ENCODE results near the gene COA1. TPM values are rescaled to one million over a fixed set of nuclear protein-coding genes. Genes with fewer than 3 reads are reported as not detected.
"Not testable (repeated sequence)": the region's sequence is repeated elsewhere in the genome, so short reads cannot be mapped to it uniquely, and the experiment has no call there.

COA1 gene
- total RNA-seq, 1 donor from 2014 or later = 88.6 TPM

GRCh38 chr7:43619213-43620012 is 109.9 kb downstream of the COA1 start:
- H3K4me1 Mint-ChIP-seq (ENCODE audit: low read depth) = peaks cover 48% of the 10 kb centered on the region
- H3K36me3 Mint-ChIP-seq (ENCODE audit: low read depth) = peaks cover 35% of the 10 kb centered on the region

GRCh38 chr7:43618073-43618472 is 111.2 kb downstream of the COA1 start:
- no peak for DNase-seq (ENCODE audit: low spot score)
- Mint-ChIP-seq H3K4me3 (no peak overlapping the region), H3K27me3 (ENCODE audit: insufficient read depth) (no peaks in the 10 kb centered on the region), H3K36me3 (ENCODE audit: low read depth) (peaks cover 36% of the 10 kb centered on the region), H3K27ac (no peak overlapping the region), H3K4me1 (ENCODE audit: low read depth) (peaks cover 46% of the 10 kb centered on the region), H3K9me3 (no peaks in the 10 kb centered on the region)
- intact Hi-C loops (cut with micrococcal nuclease) = no loop called here

More at GRCh38 chr7:43619213-43620012, 109.9 kb downstream of the COA1 start:
- H3K27me3 Mint-ChIP-seq (ENCODE audit: insufficient read depth) = no peaks in the 10 kb centered on the region
- no peak overlapping the region for H3K27ac Mint-ChIP-seq
- H3K4me3 Mint-ChIP-seq = no peak overlapping the region
- H3K9me3 Mint-ChIP-seq = no peaks in the 10 kb centered on the region
- no peak for DNase-seq (ENCODE audit: low spot score)
- intact Hi-C loops (cut with micrococcal nuclease) = no loop called here

- no peaks in the 10 kb centered on the region for H3K9me3 Mint-ChIP-seq
- DNase-seq (ENCODE audit: low spot score) = no peak
- H3K4me3 Mint-ChIP-seq = no peak overlapping the region
- H3K27me3 Mint-ChIP-seq (ENCODE audit: insufficient read depth) = no peaks in the 10 kb centered on the region
- H3K36me3 Mint-ChIP-seq (ENCODE audit: low read depth) = peaks cover 37% of the 10 kb centered on the region
- intact Hi-C loops (cut with micrococcal nuclease) = no loop called here
- H3K27ac Mint-ChIP-seq = no peak overlapping the region
- H3K4me1 Mint-ChIP-seq (ENCODE audit: low read depth) = peaks cover 46% of the 10 kb centered on the region
Measured at GRCh38 chr7:43616977-43617376, 112.3 kb downstream of the COA1 start.

- intact Hi-C loops (cut with micrococcal nuclease) = no loop called here
- H3K27me3 Mint-ChIP-seq (ENCODE audit: insufficient read depth) = no peaks in the 10 kb centered on the region
- peaks cover 38% of the 10 kb centered on the region for H3K36me3 Mint-ChIP-seq (ENCODE audit: low read depth)
- no peak for DNase-seq (ENCODE audit: low spot score)
- peaks cover 43% of the 10 kb centered on the region for H3K4me1 Mint-ChIP-seq (ENCODE audit: low read depth)
- no peak overlapping the region for H3K4me3 Mint-ChIP-seq
- no peaks in the 10 kb centered on the region for H3K9me3 Mint-ChIP-seq
- peak overlapping the region; percentile 10 for H3K27ac Mint-ChIP-seq
Measured at GRCh38 chr7:43615558-43616145, 113.7 kb downstream of the COA1 start.

GRCh38 chr7:43612599-43613589 is 116.4 kb downstream of the COA1 start:
- Mint-ChIP-seq H3K36me3 (ENCODE audit: low read depth) (peaks cover 55% of the 10 kb centered on the region), H3K9me3 (no peaks in the 10 kb centered on the region), H3K4me1 (ENCODE audit: low read depth) (peaks cover 58% of the 10 kb centered on the region), H3K27ac (peak overlapping the region; percentile 77), H3K27me3 (ENCODE audit: insufficient read depth) (no peaks in the 10 kb centered on the region), H3K4me3 (peak overlapping the region; percentile 8)
- intact Hi-C loops (cut with micrococcal nuclease) = loop anchor here (1.0 to 2.0 kb wide), 5 partner anchors 9 to 35 kb away; no protein-coding TSS in a partner anchor
- no peak for DNase-seq (ENCODE audit: low spot score)

- Mint-ChIP-seq H3K27ac (peak overlapping the region; percentile 52), H3K9me3 (no peaks in the 10 kb centered on the region), H3K4me3 (peak overlapping the region; percentile 37), H3K4me1 (ENCODE audit: low read depth) (peaks cover 58% of the 10 kb centered on the region), H3K36me3 (ENCODE audit: low read depth) (peaks cover 55% of the 10 kb centered on the region), H3K27me3 (ENCODE audit: insufficient read depth) (no peaks in the 10 kb centered on the region)
- DNase-seq (ENCODE audit: low spot score) = no peak
- intact Hi-C loops (cut with micrococcal nuclease) = loop anchor here (2.0 kb wide), 1 partner anchor 19 kb away; no protein-coding TSS in a partner anchor
Measured at GRCh38 chr7:43612128-43612527, 117.2 kb downstream of the COA1 start.

- Mint-ChIP-seq H3K4me1 (ENCODE audit: low read depth) (peaks cover 63% of the 10 kb centered on the region), H3K4me3 (no peak overlapping the region), H3K27me3 (ENCODE audit: insufficient read depth) (no peaks in the 10 kb centered on the region), H3K36me3 (ENCODE audit: low read depth) (peaks cover 53% of the 10 kb centered on the region), H3K27ac (peak overlapping the region; percentile 55), H3K9me3 (no peaks in the 10 kb centered on the region)
- DNase-seq (ENCODE audit: low spot score) = no peak
- intact Hi-C loops (cut with micrococcal nuclease) = no loop called here
Measured at GRCh38 chr7:43609097-43609496, 120.2 kb downstream of the COA1 start.

GRCh38 chr7:43604251-43604650 is 125.1 kb downstream of the COA1 start:
- DNase-seq (ENCODE audit: low spot score) = no peak
- Mint-ChIP-seq H3K36me3 (ENCODE audit: low read depth) (peaks cover 35% of the 10 kb centered on the region), H3K4me1 (ENCODE audit: low read depth) (peaks cover 48% of the 10 kb centered on the region), H3K27ac (no peak overlapping the region), H3K9me3 (no peaks in the 10 kb centered on the region), H3K27me3 (ENCODE audit: insufficient read depth) (no peaks in the 10 kb centered on the region), H3K4me3 (no peak overlapping the region)
- intact Hi-C loops (cut with micrococcal nuclease) = no loop called here

- intact Hi-C loops (cut with micrococcal nuclease) = no loop called here
- Mint-ChIP-seq H3K9me3 (no peaks in the 10 kb centered on the region), H3K36me3 (ENCODE audit: low read depth) (peaks cover 31% of the 10 kb centered on the region), H3K4me3 (no peak overlapping the region), H3K27ac (no peak overlapping the region), H3K27me3 (ENCODE audit: insufficient read depth) (no peaks in the 10 kb centered on the region), H3K4me1 (ENCODE audit: low read depth) (peaks cover 44% of the 10 kb centered on the region)
- DNase-seq (ENCODE audit: low spot score) = no peak
Measured at GRCh38 chr7:43602256-43602655, 127.1 kb downstream of the COA1 start.

GRCh38 chr7:43600056-43600455 is 129.3 kb downstream of the COA1 start:
- no peak for DNase-seq (ENCODE audit: low spot score)
- no peak overlapping the region for H3K27ac Mint-ChIP-seq
- intact Hi-C loops (cut with micrococcal nuclease) = no loop called here
- H3K36me3 Mint-ChIP-seq (ENCODE audit: low read depth) = peaks cover 34% of the 10 kb centered on the region
- no peak overlapping the region for H3K4me3 Mint-ChIP-seq
- H3K27me3 Mint-ChIP-seq (ENCODE audit: insufficient read depth) = no peaks in the 10 kb centered on the region
- peaks cover 42% of the 10 kb centered on the region for H3K4me1 Mint-ChIP-seq (ENCODE audit: low read depth)
- no peaks in the 10 kb centered on the region for H3K9me3 Mint-ChIP-seq

GRCh38 chr7:43596426-43596825 is 132.9 kb downstream of the COA1 start:
- intact Hi-C loops (cut with micrococcal nuclease); H3K9me3 Mint-ChIP-seq; DNase-seq (ENCODE audit: low spot score); H3K27ac Mint-ChIP-seq; H3K4me3 Mint-ChIP-seq; H3K27me3 Mint-ChIP-seq (ENCODE audit: insufficient read depth): not testable (repeated sequence)
- peaks cover 40% of the 10 kb centered on the region for H3K36me3 Mint-ChIP-seq (ENCODE audit: low read depth)
- peaks cover 60% of the 10 kb centered on the region for H3K4me1 Mint-ChIP-seq (ENCODE audit: low read depth)

GRCh38 chr7:43594020-43594419 is 135.3 kb downstream of the COA1 start:
- intact Hi-C loops (cut with micrococcal nuclease) = loop anchor here (5.0 kb wide), 1 partner anchor 1603 kb away; no protein-coding TSS in a partner anchor
- Mint-ChIP-seq H3K36me3 (ENCODE audit: low read depth) (peaks cover 34% of the 10 kb centered on the region), H3K27ac (peak overlapping the region; percentile 65), H3K4me1 (ENCODE audit: low read depth) (peaks cover 73% of the 10 kb centered on the region), H3K27me3 (ENCODE audit: insufficient read depth) (no peaks in the 10 kb centered on the region), H3K9me3 (no peaks in the 10 kb centered on the region), H3K4me3 (peak overlapping the region; percentile 32)
- DNase-seq (ENCODE audit: low spot score) = no peak

All from activated T-helper 1 cell treated with anti-CD3 and anti-CD28 coated beads, Interleukin-12 subunit alpha, Interleukin-12 subunit beta, Interleukin-2, Interleukin-4 antibody, amounts not matched to agents 30 ng/mL and 10 ng/mL and 1 ng/mL, durations not matched to agents 14 hours and 24 hours and 36 hours (primary cell).